ENCODE results near the gene ATP6V1C2.

DNA sequence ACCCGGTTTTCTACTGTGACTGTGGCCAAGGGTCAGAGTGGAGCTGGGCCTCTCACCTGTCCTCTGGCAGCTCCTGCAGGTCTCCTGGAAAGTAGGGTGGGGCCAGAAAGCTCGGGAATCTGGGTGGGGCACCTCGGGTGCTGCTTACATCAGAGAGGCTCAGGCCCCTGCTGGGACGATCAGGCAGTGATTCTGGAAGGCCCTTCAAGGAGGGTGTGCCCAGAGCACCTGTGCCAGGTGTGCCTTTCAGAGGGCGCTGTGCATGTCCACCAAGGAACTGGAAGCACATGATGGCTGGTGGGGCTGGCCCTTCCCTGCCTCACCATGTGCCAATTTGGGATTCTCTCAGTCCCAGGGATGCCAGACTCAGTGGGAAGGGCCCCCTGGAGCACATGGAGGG is 44.0 kb downstream of the ATP6V1C2 start:
- TF ChIP-seq, protein P1, sequence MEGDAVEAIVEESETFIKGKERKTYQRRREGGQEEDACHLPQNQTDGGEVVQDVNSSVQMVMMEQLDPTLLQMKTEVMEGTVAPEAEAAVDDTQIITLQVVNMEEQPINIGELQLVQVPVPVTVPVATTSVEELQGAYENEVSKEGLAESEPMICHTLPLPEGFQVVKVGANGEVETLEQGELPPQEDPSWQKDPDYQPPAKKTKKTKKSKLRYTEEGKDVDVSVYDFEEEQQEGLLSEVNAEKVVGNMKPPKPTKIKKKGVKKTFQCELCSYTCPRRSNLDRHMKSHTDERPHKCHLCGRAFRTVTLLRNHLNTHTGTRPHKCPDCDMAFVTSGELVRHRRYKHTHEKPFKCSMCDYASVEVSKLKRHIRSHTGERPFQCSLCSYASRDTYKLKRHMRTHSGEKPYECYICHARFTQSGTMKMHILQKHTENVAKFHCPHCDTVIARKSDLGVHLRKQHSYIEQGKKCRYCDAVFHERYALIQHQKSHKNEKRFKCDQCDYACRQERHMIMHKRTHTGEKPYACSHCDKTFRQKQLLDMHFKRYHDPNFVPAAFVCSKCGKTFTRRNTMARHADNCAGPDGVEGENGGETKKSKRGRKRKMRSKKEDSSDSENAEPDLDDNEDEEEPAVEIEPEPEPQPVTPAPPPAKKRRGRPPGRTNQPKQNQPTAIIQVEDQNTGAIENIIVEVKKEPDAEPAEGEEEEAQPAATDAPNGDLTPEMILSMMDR (IDR thresholded peaks at IDR 0.05 in 4 of 5, conservative IDR thresholded peaks at IDR 0.05 in 1 of 5): no peak
- no peak for TF ChIP-seq POLR2A (IDR thresholded peaks at IDR 0.05)

Data from gastrocnemius medialis (tissue), 4 donors.